ENCODE data around the gene SNX9.
A peak's percentile ranks its signal among the peaks of the same experiment; 100 is the strongest.

Gene SNX9

DNA sequence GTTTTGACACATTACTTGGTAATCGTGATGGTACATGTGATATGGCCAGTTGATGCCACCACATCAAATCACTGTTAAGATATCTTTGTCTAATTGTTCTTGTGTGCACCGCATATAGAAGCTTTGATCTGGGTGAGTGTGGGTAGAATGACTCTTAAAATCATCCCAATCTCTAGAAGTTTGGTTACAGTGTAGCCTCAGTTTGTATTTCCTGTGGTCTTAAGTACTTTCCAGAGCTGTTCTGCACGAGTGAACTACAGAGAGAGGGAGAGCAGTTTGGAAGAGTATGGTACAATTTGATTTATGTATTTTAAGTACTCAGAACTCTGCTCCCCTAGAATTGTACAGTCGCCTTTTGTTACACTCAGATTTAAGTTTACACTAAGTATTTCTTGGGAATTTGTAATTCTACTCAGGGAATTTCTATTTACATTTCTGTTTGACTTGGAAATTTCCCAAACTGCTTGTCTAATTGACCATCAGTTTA lies 37.5 kb downstream of the SNX9 start:
- no peak for DNase-seq

DNA sequence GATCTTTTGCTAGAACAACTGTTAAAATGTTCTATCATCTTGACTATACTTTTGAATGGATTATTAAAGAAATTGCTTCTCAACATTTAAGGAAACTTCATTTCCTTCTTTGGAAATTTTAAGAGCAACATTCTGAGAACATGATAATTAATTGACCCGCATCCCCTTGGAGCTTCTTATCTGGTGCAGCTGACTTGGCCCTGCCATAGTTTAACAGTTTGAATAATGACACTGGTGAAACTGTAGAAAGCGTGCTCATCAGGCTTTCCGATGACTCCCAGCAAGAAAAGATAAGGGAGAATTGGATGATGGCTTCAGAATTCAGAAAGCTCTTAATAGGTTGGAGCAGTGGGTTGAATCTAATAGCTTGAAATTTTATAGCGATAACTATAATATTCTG lies 38.1 kb downstream of the SNX9 start:
- no peak for DNase-seq

DNA sequence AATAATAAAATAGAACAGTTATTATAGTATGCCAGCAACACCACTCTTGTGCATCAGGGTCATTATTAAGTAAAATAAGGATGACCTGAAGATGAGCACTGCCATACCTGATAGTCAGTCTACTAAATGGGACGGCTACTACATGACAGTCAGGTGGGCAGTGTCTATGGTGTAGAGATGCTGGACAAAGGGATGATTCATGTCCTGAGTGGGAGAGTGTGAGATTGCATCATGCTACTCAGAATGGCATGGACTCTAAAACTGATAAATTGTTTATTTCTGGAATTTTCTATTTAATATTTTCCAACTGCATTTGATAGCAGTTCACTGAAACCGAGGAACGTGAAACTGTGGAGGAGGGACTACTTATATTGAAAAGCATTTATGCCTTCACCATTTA lies 38.8 kb downstream of the SNX9 start:
- no peak for DNase-seq

- no peak for DNase-seq
These were observed 39.7 kb downstream of the SNX9 start for GRCh38 chr6:157862706-157863105.

DNA sequence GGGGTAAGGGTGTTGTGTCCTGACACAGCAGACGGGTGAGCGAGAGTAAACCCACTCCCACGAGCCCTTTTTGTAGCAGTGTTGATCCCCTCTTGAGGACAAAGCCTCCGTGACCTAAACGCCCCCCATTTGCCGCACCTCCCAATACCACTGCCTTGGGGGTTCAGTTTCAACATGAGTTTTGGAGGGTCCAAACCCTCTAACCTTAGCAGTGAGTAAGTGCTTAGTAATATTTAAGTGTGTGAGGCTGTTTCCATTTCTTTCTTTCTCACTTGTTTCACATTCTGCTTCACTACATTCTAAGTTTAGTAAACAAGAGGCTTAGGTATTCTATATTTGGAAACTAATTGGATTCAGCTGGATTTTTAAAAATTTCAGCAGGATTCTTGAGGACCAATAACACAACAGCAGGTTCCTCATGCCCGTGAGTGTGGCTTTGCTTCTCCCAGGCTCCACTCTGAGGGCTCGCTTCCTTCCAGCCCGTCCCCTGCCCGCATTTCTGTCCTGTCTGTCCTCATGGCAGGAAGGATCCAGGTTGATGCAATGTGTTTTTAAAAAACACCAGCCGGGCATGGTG lies 41.2 kb downstream of the SNX9 start:
- no peak for DNase-seq

DNA sequence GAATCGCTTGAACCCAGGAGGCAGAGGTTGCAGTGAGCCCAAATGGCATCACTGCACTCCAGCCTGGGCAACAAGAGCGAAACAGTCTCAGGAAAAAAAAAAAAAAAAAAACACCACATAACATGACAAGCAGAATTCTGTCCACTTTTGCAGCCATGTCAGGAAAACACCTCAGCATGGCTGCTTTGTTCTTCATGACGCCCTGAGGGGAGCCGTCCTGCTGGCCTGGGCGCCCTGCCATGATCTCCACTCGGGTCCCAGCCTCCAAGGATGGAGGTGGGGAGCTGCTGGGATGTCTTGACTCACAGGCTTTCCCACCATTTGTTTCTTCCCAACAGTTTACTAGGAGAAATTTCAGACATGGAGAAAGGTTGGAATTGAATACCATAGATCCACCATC lies 42.2 kb downstream of the SNX9 start:
- no peak for DNase-seq

DNA sequence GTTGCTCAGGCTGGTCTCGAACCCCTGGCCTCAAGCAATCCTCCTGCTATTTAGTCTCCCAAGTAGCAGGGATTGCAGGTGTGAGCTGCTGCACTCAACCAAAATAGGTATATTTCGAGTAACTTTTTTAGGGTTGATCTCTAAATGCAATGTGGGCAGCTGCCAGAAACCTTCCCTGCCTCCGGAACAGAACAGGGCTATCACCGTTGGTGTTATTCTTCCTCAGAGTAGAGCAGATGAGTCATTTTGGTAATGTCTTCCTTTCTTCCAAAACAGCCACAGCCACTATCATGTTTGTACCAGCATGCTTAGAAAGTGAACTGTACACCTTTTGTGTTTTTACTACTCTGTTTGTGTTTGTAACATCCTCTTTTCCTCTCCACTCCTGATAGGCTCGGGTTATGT lies 44.1 kb downstream of the SNX9 start:
- no peak for DNase-seq

DNA sequence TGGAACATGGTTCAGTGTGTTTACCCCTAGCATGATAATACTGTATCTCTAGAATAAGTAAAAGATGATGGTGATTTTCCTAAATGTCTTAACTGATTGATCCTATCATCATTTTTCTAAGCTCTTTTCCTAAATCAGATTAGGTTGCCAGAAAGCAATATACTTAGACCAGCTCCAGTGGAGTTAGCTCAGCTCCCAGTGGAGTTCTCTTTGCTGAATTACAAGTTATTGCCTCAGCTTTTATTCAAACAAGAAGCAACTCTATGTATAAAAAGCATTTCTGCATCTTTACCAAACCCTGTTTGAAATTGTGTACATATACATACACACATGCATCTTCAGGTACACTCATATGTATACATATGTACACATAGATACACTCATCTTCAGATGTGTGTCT lies 44.9 kb downstream of the SNX9 start:
- DNase-seq = no peak

GRCh38 chr6:157868835-157869234 lies 45.8 kb downstream of the SNX9 start:
- DNase-seq = no peak

DNA sequence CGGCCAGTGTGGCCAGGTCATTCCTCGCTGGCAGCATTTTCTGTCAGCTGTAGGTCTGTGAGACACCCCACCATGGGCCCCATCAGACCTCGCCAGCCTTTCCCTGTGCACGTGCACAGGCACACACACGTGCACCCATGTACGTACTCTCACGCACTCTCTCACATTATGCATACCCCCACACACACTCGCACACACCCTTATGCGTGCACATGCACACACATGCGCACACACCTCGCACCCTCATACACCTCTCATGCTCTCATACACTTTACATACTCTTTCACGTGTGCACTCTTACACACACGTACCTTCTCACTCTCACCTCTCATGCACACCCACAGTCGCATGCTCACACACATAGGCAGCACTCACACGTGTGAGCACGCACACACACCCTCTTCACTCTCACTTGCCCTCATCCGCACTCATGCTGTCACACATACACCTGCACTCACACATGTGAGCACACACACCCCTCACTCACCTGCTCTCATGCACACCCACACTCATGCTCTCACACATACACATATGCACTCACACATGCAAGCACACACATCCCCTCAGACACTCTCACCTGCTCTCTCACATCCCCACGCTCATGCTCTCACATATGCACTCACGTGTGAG lies 46.7 kb downstream of the SNX9 start:
- no peak for DNase-seq

- DNase-seq = no peak
These were observed 50.8 kb downstream of the SNX9 start for GRCh38 chr6:157873735-157874344.

- no peak for DNase-seq
These were observed 54.1 kb downstream of the SNX9 start for GRCh38 chr6:157877149-157877548.

DNA sequence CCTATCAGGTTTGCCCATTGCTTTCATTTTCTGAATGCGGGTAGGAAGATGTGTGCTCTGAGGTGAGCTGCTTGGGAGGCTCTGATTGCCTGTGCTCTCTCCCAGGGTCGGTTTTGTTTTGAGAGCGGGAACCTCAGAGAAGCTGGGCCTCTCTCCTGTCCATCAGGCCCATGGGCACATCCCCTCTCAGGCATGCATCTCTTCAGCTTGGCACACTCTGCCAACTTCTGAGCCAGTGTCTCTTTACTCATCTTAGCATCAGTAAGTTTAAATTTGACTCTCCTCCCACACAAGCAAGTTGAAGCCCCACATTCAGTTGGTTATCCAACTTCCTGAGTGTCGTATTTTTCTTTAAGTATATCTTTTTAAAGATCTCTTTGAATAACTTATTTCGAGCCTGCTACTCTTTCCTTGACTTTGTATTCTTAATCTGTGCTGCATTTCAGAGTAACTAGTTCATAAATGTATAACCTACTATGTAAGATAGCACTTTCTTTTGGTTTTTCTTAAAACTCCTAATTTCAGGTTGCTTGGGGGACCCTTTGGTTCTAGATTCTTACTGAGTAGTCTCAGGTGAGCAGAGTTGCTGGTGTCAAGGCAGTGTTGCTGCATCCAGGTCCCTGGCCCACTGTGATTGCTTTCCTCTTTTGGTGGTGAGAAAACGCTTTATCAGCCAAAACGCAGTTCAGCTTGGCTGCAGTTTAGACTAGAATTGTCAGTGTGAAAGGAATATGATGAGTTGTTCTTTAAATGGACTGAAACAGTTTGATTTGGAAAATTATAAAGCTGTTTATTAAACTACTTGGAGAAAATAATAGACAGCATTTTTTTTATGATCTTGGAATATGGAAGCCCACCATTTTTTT lies 54.8 kb downstream of the SNX9 start:
- no peak for DNase-seq

GRCh38 chr6:157879034-157879872 lies 56.2 kb downstream of the SNX9 start:
- DNase-seq = peak; percentile 46

- DNase-seq = peak; percentile 25
These were observed 56.8 kb downstream of the SNX9 start for GRCh38 chr6:157879873-157880254.

- no peak for DNase-seq
These were observed 57.5 kb downstream of the SNX9 start for GRCh38 chr6:157880534-157880933.

GRCh38 chr6:157881342-157881741 lies 58.3 kb downstream of the SNX9 start:
- no peak for DNase-seq

DNA sequence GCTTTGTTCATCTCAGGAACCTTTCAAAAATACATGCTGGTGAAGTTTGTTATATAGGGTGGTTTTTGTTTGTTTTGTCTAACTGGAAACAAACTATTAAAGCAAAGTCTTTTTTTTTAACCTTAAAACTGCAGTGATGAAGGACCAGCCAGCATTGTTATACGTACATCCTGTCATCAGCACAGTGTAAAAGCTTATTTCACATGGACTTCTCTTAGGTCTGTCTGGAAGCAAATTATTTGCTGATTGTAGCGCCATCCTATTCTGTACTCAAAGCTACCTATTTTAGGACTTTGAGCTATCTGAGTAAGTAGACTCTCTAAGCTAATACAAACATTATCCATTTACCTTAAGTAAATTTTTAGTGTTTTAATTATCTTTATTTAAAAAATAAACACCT lies 61.7 kb downstream of the SNX9 start:
- no peak for DNase-seq

DNA sequence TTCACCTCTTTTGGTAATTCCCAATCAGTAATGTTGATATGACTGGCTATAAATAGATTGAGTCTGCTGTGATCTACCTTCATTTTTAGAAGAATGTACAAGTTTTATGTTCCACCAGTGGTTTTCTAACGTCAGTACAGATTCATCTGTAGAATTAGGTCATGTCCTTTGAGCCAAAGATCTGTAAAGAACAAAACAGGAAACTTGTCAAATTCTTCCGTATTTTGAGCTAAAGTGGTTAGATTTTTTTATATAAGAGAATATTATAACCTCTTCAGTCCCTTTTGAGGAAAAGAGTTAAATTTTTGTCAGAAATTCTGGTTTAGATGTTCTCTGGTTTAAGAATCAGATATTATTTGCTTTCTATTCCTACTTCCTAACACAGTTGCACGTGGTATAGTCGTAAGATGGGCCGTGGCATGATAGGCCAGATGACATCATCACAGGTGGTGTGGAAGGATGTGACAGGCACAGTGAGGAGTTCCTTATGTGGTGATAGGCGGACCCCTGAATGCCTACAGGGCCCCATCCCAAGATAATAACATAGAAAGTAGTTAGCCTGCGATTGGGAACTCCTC lies 62.3 kb downstream of the SNX9 start:
- no peak for DNase-seq

- no peak for DNase-seq
These were observed 62.8 kb downstream of the SNX9 start for GRCh38 chr6:157885876-157886275.

DNA sequence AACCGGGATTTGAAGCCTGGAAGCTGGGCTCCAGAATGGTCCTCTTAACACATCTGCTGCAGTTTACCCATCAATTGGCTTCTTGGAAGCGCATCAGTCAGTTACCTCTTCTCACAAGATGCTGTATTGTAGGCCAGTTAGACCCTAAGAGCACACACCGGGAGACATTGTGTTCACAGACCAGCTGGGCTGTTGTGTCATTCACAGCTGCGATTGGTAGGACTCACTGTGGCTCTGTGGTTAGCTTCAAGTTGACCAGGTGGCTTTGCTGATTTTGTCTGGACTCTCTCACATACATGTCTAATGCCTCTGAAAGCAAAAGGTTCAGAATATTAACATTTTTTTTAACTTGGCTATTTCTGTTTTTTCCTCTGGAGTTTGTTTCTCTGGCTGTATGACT lies 64.8 kb downstream of the SNX9 start:
- DNase-seq = no peak

Measured in NCI-H2171 (cell line).